SK-N-SH (cell line): ENCODE measurements around the gene PRM3. TPM values are rescaled to one million over a fixed set of nuclear protein-coding genes. Genes with fewer than 3 reads are reported as not detected.
A peak's percentile ranks its signal among the peaks of the same experiment; 100 is the strongest.

Experiments used
- CTCF ChIA-PET: fragments of 300-600, 350-600 bp; formaldehyde crosslinking; extraction: SDS; loops from one replicate; lab custom pipeline; 2021; lab: Yijun Ruan, JAX
- POLR2A ChIA-PET: fragments of 350-600 bp; sonication (Branson Sonifier 250); formaldehyde crosslinking; extraction: SDS; loops from one replicate; lab custom pipeline; 2020; ENCODE audit warnings: antibody characterized with exemption, inconsistent platforms; lab: Yijun Ruan, JAX
- DNase-seq: peaks from one replicate; pipeline ENCODE4 v3.0.0; 2012
- H2AFZ ChIP-seq: fragments of 200-600 bp; sonication (generic); 2 replicates; pipeline ENCODE4 v1.8.1; 2016; ENCODE audit warnings: antibody characterized with exemption, mild to moderate bottlenecking, low read depth
- H3F3A ChIP-seq: fragments of 200-600 bp; sonication (generic); replicated peaks from 2 replicates; pipeline ENCODE3; 2016; ENCODE audit warnings: antibody characterized with exemption, mild to moderate bottlenecking; ENCODE audit not compliant: insufficient read depth
- H3K27ac ChIP-seq, 2 experiments: fragments of 200-500 bp in 1 of 2; fragments of 200-600 bp in 1 of 2; sonication (Bioruptor generic) in 1 of 2; sonication (generic), shearing (Covaris generic) in 1 of 2; 2 replicates each; pipeline versions ENCODE4 v1.5.1 to v1.6.1; 2014 to 2016; ENCODE audit warnings: low read depth in 2 of 2, inconsistent platforms in 1 of 2, low read length in 1 of 2, mild to moderate bottlenecking in 1 of 2, mixed read lengths in 1 of 2
- H3K27me3 ChIP-seq: fragments of 200-600 bp; sonication (generic), shearing (Covaris generic); 2 replicates; pipeline ENCODE4 v1.6.1; 2016; ENCODE audit warnings: mixed run types; ENCODE audit not compliant: insufficient read depth
- H3K36me3 ChIP-seq, 2 experiments: fragments of 200-500 bp in 1 of 2; fragments of 200-600 bp in 1 of 2; sonication (Bioruptor generic) in 1 of 2; sonication (generic) in 1 of 2; replicated peaks in 1 of 2; 2 replicates each; pipeline versions ENCODE3 to v1.5.1; 2014 to 2016; ENCODE audit warnings: low read length in 1 of 2, mild to moderate bottlenecking in 1 of 2; ENCODE audit not compliant: insufficient read depth in 2 of 2, control insufficient read depth in 1 of 2
- H3K4me1 ChIP-seq, 2 experiments: fragments of 200-500 bp in 1 of 2; fragments of 200-600 bp in 1 of 2; sonication (Bioruptor generic) in 1 of 2; sonication (generic), shearing (Covaris generic) in 1 of 2; 2 replicates each; pipeline versions ENCODE4 v1.5.1 to v1.6.1; 2014 to 2016; ENCODE audit warnings: low read depth in 1 of 2, low read length in 1 of 2, mixed run types in 1 of 2; ENCODE audit not compliant: insufficient read depth in 2 of 2, control insufficient read depth in 1 of 2
- H3K4me2 ChIP-seq: fragments of 200-600 bp; sonication (generic), shearing (Covaris generic); 2 replicates; pipeline ENCODE4 v1.6.1; 2017; ENCODE audit warnings: mixed run types
- H3K4me3 ChIP-seq, 2 experiments: fragments of 200-500 bp in 1 of 2; fragments of 200-600 bp in 1 of 2; sonication (Bioruptor generic) in 1 of 2; sonication (generic), shearing (Covaris generic) in 1 of 2; 2 replicates each; pipeline versions ENCODE4 v1.5.1 to v1.8.1; 2014 to 2016; ENCODE audit warnings: low read depth in 2 of 2, inconsistent platforms in 1 of 2, low read length in 1 of 2, mild to moderate bottlenecking in 1 of 2, mixed read lengths in 1 of 2, moderate library complexity in 1 of 2
- H3K79me2 ChIP-seq: fragments of 200-600 bp; sonication (generic); 2 replicates; pipeline ENCODE4 v1.8.1; 2017; ENCODE audit warnings: mild to moderate bottlenecking; ENCODE audit not compliant: insufficient read depth
- H3K9ac ChIP-seq: fragments of 200-600 bp; sonication (generic); 2 replicates; pipeline ENCODE4 v1.6.1; 2017; ENCODE audit warnings: mixed run types
- H3K9me2 ChIP-seq: fragments of 200-600 bp; sonication (generic); 2 replicates; pipeline ENCODE4 v1.6.1; 2017; ENCODE audit warnings: mixed run types
- H3K9me3 ChIP-seq: fragments of 200-600 bp; sonication (generic); 2 replicates; pipeline ENCODE4 v1.6.1; 2017; ENCODE audit warnings: mixed run types, mild to moderate bottlenecking, moderate library complexity
- H4K20me1 ChIP-seq: fragments of 200-600 bp; sonication (generic); 2 replicates; pipeline ENCODE4 v1.6.1; 2017; ENCODE audit warnings: mild to moderate bottlenecking, mixed run types; ENCODE audit not compliant: insufficient read depth
- EP300 ChIP-seq, 2 experiments: IDR thresholded peaks; 2 replicates each; pipeline versions ENCODE4 v1.4.0 to v1.6.1; 2012; ENCODE audit warnings: borderline replicate concordance in 1 of 2, low read depth in 1 of 2, low read length in 1 of 2
- FOSL2 ChIP-seq: IDR thresholded peaks from 2 replicates; pipeline ENCODE4 v1.4.0; 2012; ENCODE audit warnings: low read depth, mild to moderate bottlenecking, moderate library complexity, borderline replicate concordance
- MEF2A ChIP-seq: IDR thresholded peaks from 2 replicates; pipeline ENCODE4 v1.4.0; 2012; ENCODE audit warnings: low read depth, borderline replicate concordance
- RAD21 ChIP-seq: IDR thresholded peaks from 2 replicates; pipeline ENCODE4 v1.6.1; 2012; ENCODE audit warnings: mild to moderate bottlenecking, low read length
- RCOR1 ChIP-seq: fragments of 150-350 bp; IDR thresholded peaks from 2 replicates; pipeline ENCODE4 v1.6.1; 2017; ENCODE audit warnings: antibody characterized with exemption, low read length
- RXRA ChIP-seq: IDR thresholded peaks from 2 replicates; pipeline ENCODE4 v1.4.0; 2012; ENCODE audit warnings: low read depth, mild to moderate bottlenecking, borderline replicate concordance
- SMC3 ChIP-seq: IDR thresholded peaks from 2 replicates; pipeline ENCODE4 v1.6.1; 2012; ENCODE audit warnings: low read depth, low read length, improper control_type of control experiment
- YY1 ChIP-seq: IDR thresholded peaks from 2 replicates; pipeline ENCODE4 v1.4.0; 2012; ENCODE audit warnings: low read depth, mild to moderate bottlenecking
- WGBS: methylation state at CpG from one replicate; pipeline ENCODE4 v1.1.6; 2017; ENCODE audit warnings: low lambda C conversion rate; 5-methylcytosine and 5-hydroxymethylcytosine counted together
- polyA plus RNA-seq, 3 experiments: library from polyadenylated mRNA; depleted of rRNA; stranded (reverse); fragments of >200 nt; gene quantifications; 2 replicates each; pipeline ENCODE4 v1.2.3, GENCODE V29; 2012
- TF ChIP-seq, protein P1 (sequence below): IDR thresholded peaks from 2 replicates; pipeline ENCODE4 v1.4.0; 2012; ENCODE audit warnings: low read depth
- TF ChIP-seq, protein P2 (sequence below): IDR thresholded peaks from 2 replicates; pipeline ENCODE4 v1.4.0; 2012; ENCODE audit warnings: low read depth, borderline replicate concordance
- TF ChIP-seq, protein P3 (sequence below): fragments of 150-350 bp; IDR thresholded peaks from 2 replicates; pipeline ENCODE4 v1.6.1; 2017; ENCODE audit warnings: antibody characterized with exemption, low read length, low read depth, borderline replicate concordance
- TF ChIP-seq, protein P4 (sequence below): IDR thresholded peaks from 2 replicates; pipeline ENCODE4 v1.6.1; 2012; ENCODE audit warnings: mild to moderate bottlenecking, low read depth, low read length, moderate library complexity

Gene PRM3
- polyA plus RNA-seq, 1 of the 3 experiments (the other 2 are of a cell fraction): not detected

DNA sequence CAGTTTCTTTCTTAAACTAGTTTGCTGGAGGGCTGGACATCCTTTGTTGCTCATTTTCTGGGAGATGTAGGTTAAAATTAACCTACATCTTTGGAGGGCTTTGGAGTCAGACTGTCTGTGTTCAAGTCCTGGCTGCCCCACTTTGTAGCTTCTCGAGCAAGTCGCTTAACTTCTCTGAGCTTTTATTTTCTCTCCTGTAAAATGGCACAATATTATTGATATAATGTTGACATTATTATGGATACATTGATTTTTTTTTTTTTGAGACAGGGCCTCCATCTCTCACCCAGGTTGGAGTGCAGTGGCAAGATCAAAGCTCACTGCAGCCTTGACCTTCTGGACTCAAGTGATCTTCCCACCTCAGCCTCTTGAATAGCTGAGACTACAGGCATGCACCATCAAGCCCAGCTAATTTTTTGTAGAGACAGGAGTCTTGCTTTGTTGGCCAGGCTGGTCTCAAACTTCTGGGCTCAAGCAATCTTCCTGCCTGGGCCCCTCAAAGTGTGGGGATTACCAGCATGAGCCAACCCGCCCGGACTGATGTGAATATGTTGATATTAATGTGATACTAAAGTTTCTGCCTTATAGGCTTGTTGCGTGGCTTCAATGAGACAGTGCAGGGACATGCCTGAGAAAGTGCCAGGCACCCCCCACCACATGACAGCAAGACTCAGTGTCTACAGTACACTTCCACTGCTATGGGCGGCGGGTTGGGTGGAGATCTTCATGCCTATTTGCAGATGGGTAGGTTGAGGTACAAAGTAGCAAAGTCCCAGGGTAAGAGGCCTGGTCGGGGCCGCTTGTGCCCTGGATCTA, 40.3 kb upstream of the PRM3 start (continued):
- TF ChIP-seq FOSL2: no peak

DNA sequence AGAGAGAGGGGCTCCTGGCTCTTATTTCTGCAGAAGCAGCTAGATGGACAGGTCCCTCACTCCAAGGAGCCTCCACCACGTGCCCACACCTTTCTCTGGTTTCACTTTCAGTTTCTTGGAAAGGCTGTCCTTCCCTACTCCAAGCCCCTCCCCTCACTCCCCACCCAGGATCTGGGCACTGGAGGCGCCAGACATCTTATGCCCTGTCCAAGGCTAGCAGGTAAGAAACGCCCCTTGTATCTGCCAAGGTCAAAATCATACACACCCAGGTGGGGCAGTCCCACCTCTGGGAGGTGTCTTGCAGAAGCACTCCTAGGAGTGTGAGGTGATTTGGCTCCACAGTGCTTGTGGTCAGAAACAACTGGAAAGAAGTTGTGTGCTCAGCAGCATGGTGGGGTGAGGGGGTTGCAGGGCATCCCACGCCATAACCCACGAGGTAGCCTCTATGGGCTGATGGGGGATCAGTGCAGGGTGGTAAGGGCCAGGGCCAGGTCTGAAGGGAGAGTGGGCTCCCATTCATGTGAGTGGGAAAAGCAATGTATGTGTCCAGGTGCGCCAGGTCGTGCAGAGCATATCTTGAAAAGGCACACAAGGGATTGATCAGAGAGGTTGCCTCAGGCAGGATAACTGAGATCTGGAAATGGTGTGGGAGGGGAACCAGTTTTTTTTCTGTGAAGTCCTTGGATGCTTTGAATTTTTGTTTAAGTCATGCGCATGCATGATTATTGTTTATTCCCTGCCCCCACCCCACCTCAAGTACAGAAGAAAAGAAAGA, 39.5 kb upstream of the PRM3 start:
- no peaks in the 10 kb centered on the region for H3K9me3 ChIP-seq
- no peaks in the 10 kb centered on the region for H3F3A ChIP-seq
- TF ChIP-seq, protein P1, sequence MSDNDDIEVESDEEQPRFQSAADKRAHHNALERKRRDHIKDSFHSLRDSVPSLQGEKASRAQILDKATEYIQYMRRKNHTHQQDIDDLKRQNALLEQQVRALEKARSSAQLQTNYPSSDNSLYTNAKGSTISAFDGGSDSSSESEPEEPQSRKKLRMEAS: 0 out of 2 replicates have a peak, but pooled peaks have one; percentile 19
- TF ChIP-seq RCOR1 (no peak), EP300 (IDR thresholded peaks at IDR 0.05; ENCODE audit: borderline replicate concordance in 1 of 2, low read depth in 1 of 2, low read length in 1 of 2) (no peak), RXRA (no peak), SMC3 (no peak)
- TF ChIP-seq, protein P2, sequence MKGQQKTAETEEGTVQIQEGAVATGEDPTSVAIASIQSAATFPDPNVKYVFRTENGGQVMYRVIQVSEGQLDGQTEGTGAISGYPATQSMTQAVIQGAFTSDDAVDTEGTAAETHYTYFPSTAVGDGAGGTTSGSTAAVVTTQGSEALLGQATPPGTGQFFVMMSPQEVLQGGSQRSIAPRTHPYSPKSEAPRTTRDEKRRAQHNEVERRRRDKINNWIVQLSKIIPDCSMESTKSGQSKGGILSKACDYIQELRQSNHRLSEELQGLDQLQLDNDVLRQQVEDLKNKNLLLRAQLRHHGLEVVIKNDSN: 0 out of 2 replicates have a peak, but pooled peaks have one; percentile 10
- TF ChIP-seq, protein P3, sequence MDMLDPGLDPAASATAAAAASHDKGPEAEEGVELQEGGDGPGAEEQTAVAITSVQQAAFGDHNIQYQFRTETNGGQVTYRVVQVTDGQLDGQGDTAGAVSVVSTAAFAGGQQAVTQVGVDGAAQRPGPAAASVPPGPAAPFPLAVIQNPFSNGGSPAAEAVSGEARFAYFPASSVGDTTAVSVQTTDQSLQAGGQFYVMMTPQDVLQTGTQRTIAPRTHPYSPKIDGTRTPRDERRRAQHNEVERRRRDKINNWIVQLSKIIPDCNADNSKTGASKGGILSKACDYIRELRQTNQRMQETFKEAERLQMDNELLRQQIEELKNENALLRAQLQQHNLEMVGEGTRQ: no peak
- CTCF ChIA-PET: interaction anchor here (0.6 to 1.5 kb wide), 2 partner anchors 11 to 14 kb away, joined by 3 read pairs; no protein-coding TSS in a partner anchor
- H3K4me2 ChIP-seq: peak overlapping the region; percentile 33; the same call in 1 of the 2 replicates
- H3K9ac ChIP-seq: no peak overlapping the region
- H3K79me2 ChIP-seq: no peaks in the 10 kb centered on the region
- H3K9me2 ChIP-seq: no peaks in the 10 kb centered on the region
- 69% methylated on average over 8 of the region's 8 CpGs for WGBS
- no peaks in the 10 kb centered on the region for H3K36me3 ChIP-seq
- H3K27me3 ChIP-seq: no peaks in the 10 kb centered on the region
- H4K20me1 ChIP-seq: no peaks in the 10 kb centered on the region
- DNase-seq: no peak
- H2AFZ ChIP-seq: no peak overlapping the region; the same call in 1 of the 2 replicates
- peaks cover 0 to 8% of the 10 kb centered on the region in 2 experiments; a peak in 1 of 4 replicates for H3K4me1 ChIP-seq
- no peak overlapping the region for H3K4me3 ChIP-seq
- POLR2A ChIA-PET: no interaction called here
- H3K27ac ChIP-seq: peak overlapping the region in 1 of 2 experiments; percentile 17; a peak in 1 of 4 replicates

DNA sequence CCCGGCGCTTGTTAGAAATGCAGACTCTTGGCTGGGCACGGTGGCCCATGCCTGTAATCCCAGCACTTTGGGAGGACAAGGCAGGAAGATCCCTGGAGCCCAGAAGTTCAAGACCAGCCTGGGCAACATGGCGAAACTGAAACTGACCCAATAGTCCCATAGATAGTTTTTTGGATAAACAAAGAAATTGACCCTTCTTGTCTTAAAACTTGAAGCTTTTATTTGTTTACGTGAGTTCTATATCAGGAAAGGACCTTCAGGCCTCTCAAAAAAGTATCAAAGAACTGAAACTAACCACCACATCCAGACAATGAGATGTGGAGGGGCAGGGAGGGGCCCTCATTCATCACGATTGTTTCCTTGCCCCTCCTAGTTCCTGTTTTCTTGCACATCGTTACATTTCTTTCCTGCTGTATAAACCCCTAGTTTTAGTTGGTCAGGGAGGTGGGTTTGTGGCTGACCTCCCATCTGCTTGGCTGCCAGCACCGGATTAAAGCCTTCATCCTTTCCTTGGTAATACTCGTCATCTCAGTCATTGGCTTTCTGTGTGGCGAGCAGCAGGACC, 37.6 kb upstream of the PRM3 start:
- no peak for DNase-seq
- Histone ChIP-seq H3K27me3 (no peaks in the 10 kb centered on the region), H3K79me2 (no peaks in the 10 kb centered on the region), H3K4me2 (no peak overlapping the region), H3K4me3 (no peak overlapping the region), H3K9ac (no peak overlapping the region), H3K9me3 (no peaks in the 10 kb centered on the region), H2AFZ (no peak overlapping the region), H3K27ac (no peak overlapping the region), H3K4me1 (peaks cover 0 to 8% of the 10 kb centered on the region in 2 experiments; a peak in 1 of 4 replicates), H4K20me1 (no peaks in the 10 kb centered on the region), H3F3A (no peaks in the 10 kb centered on the region), H3K9me2 (no peaks in the 10 kb centered on the region), H3K36me3 (no peaks in the 10 kb centered on the region)
- CTCF ChIA-PET: interaction anchor here (1.5 kb wide), 1 partner anchor 13 kb away, joined by 3 read pairs; no protein-coding TSS in a partner anchor
- POLR2A ChIA-PET: no interaction called here
- 92% methylated on average over 10 of the region's 10 CpGs for WGBS
- TF ChIP-seq MEF2A: no peak
- TF ChIP-seq, protein P4, sequence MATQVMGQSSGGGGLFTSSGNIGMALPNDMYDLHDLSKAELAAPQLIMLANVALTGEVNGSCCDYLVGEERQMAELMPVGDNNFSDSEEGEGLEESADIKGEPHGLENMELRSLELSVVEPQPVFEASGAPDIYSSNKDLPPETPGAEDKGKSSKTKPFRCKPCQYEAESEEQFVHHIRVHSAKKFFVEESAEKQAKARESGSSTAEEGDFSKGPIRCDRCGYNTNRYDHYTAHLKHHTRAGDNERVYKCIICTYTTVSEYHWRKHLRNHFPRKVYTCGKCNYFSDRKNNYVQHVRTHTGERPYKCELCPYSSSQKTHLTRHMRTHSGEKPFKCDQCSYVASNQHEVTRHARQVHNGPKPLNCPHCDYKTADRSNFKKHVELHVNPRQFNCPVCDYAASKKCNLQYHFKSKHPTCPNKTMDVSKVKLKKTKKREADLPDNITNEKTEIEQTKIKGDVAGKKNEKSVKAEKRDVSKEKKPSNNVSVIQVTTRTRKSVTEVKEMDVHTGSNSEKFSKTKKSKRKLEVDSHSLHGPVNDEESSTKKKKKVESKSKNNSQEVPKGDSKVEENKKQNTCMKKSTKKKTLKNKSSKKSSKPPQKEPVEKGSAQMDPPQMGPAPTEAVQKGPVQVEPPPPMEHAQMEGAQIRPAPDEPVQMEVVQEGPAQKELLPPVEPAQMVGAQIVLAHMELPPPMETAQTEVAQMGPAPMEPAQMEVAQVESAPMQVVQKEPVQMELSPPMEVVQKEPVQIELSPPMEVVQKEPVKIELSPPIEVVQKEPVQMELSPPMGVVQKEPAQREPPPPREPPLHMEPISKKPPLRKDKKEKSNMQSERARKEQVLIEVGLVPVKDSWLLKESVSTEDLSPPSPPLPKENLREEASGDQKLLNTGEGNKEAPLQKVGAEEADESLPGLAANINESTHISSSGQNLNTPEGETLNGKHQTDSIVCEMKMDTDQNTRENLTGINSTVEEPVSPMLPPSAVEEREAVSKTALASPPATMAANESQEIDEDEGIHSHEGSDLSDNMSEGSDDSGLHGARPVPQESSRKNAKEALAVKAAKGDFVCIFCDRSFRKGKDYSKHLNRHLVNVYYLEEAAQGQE: no peak
- no peak for TF ChIP-seq YY1
- no peak for TF ChIP-seq RCOR1
- TF ChIP-seq, protein P1: no peak
- TF ChIP-seq RAD21: no peak
